HepG2 (cell line): ENCODE results near the gene CIAO3. TPM values are rescaled to one million over a fixed set of nuclear protein-coding genes. Genes with fewer than 3 reads are reported as not detected.

ENCODE experiments used
- ARID4A ChIP-seq: sonication (generic); formaldehyde crosslinking; IDR thresholded peaks from 2 replicates; pipeline ENCODE4 v1.5.0; 2020; ENCODE audit warnings: mild to moderate bottlenecking, missing genetic modification reagents, borderline replicate concordance
- FOSL1 ChIP-seq: sonication (generic); formaldehyde crosslinking; IDR thresholded peaks from 2 replicates; pipeline ENCODE4 v1.9.0; 2021; ENCODE audit warnings: missing genetic modification reagents, borderline replicate concordance
- HDAC6 ChIP-seq: fragments of 200-600 bp; sonication (generic); IDR thresholded peaks from 2 replicates; pipeline ENCODE4 v1.7.0; 2017; ENCODE audit warnings: mild to moderate bottlenecking, antibody characterized with exemption, low read length, low read depth
- MAX ChIP-seq: IDR thresholded peaks from 2 replicates; pipeline ENCODE4 v1.6.1; 2012; ENCODE audit warnings: inconsistent platforms
- MTA3 ChIP-seq: sonication (generic); formaldehyde crosslinking; IDR thresholded peaks from 2 replicates; pipeline ENCODE4 v1.4.0; 2020; ENCODE audit warnings: missing genetic modification reagents
- PBX2 ChIP-seq: IDR thresholded peaks from 2 replicates; pipeline ENCODE4 v1.6.1; 2016; ENCODE audit warnings: control low read depth
- POLR2A ChIP-seq, 2 experiments: IDR thresholded peaks; 2 replicates each; pipeline ENCODE4 v1.6.1; 2011; ENCODE audit warnings: low read depth in 2 of 2, low read length in 2 of 2, mild to moderate bottlenecking in 1 of 2, moderate library complexity in 1 of 2; ENCODE audit not compliant: insufficient read depth in 1 of 2
- RBM39 ChIP-seq: fragments of 200-400 bp; formaldehyde crosslinking; IDR thresholded peaks from one replicate; pipeline ENCODE4 v1.6.1; 2018; ENCODE audit warnings: antibody characterized with exemption, mild to moderate bottlenecking, low read depth, low read length; ENCODE audit not compliant: poor library complexity, severe bottlenecking
- RXRA ChIP-seq: sonication (generic); formaldehyde crosslinking; IDR thresholded peaks from 2 replicates; pipeline ENCODE4 v1.5.1; 2020; ENCODE audit warnings: missing genetic modification reagents
- SAP130 ChIP-seq: IDR thresholded peaks from 2 replicates; pipeline ENCODE4 v1.6.1; 2016; ENCODE audit warnings: low read depth
- SP140L ChIP-seq: sonication (generic); formaldehyde crosslinking; IDR thresholded peaks from 2 replicates; pipeline ENCODE4 v1.4.0; 2020; ENCODE audit warnings: missing genetic modification reagents, borderline replicate concordance
- YEATS2 ChIP-seq: sonication (generic); formaldehyde crosslinking; IDR thresholded peaks from 2 replicates; pipeline ENCODE4 v1.4.0; 2020; ENCODE audit warnings: missing genetic modification reagents, borderline replicate concordance
- ZNF292 ChIP-seq: sonication (generic); formaldehyde crosslinking; IDR thresholded peaks from 2 replicates; pipeline ENCODE4 v1.8.1; 2022; ENCODE audit warnings: mild to moderate bottlenecking, low read depth, missing genetic modification reagents, borderline replicate concordance
- ZNF446 ChIP-seq: sonication (generic); formaldehyde crosslinking; IDR thresholded peaks from 2 replicates; pipeline ENCODE4 v1.5.0; 2020; ENCODE audit warnings: mild to moderate bottlenecking, missing genetic modification reagents
- ZNF567 ChIP-seq: sonication (generic); formaldehyde crosslinking; IDR thresholded peaks from 2 replicates; pipeline ENCODE4 v1.8.1; 2023; ENCODE audit warnings: mild to moderate bottlenecking, missing genetic modification reagents, borderline replicate concordance
- ZNF589 ChIP-seq: sonication (generic); formaldehyde crosslinking; conservative IDR thresholded peaks from 2 replicates; pipeline ENCODE4 v1.8.0; 2022; ENCODE audit warnings: mild to moderate bottlenecking, moderate library complexity, missing genetic modification reagents
- ZNF674 ChIP-seq: sonication (generic); formaldehyde crosslinking; IDR thresholded peaks from 2 replicates; pipeline ENCODE4 v1.5.0; 2020; ENCODE audit warnings: low read depth, mild to moderate bottlenecking, missing genetic modification reagents
- ZNF800 ChIP-seq: sonication (generic); formaldehyde crosslinking; IDR thresholded peaks from 2 replicates; pipeline ENCODE4 v1.4.0; 2020; ENCODE audit warnings: missing genetic modification reagents
- polyA plus RNA-seq, 8 experiments: library from polyadenylated mRNA; depleted of rRNA in 3 of 8; stranded (reverse) in 7 of 8; unstranded in 1 of 8; fragments of >200 nt; fragmentation: Illumina TruSeq in 4 of 8; extraction: Trizol in 4 of 8; gene quantifications; 2 replicates each; pipeline versions ENCODE4 v1.2.1 to v1.2.3, GENCODE V29; 2011 to 2016; ENCODE audit warnings: low read depth in 4 of 8, missing spikeins in 1 of 8, mixed read lengths in 1 of 8; ENCODE audit not compliant: insufficient read depth in 1 of 8
- total RNA-seq, 5 experiments: library from RNA; depleted of rRNA; stranded (reverse); fragments of >200 nt; fragmentation: Illumina TruSeq; extraction: Trizol; gene quantifications; 2 replicates each; pipeline ENCODE4 v1.2.3, GENCODE V29; 2016; ENCODE audit warnings: low read depth in 1 of 5
- TF ChIP-seq, protein P1 (sequence below): sonication (generic); formaldehyde crosslinking; IDR thresholded peaks from 2 replicates; pipeline ENCODE4 v1.8.0; 2022; ENCODE audit warnings: mild to moderate bottlenecking, missing genetic modification reagents
- TF ChIP-seq, protein P2 (sequence below): sonication (generic); formaldehyde crosslinking; IDR thresholded peaks from 2 replicates; pipeline ENCODE4 v1.5.0; 2020; ENCODE audit warnings: missing genetic modification reagents, mild to moderate bottlenecking, borderline replicate concordance

CIAO3 gene
- total and polyA plus RNA-seq, 2 of the 13 experiments (the other 11 are each of a cell fraction or from before 2014, with no cell fraction given), result 21.7 to 25.0 TPM

DNA sequence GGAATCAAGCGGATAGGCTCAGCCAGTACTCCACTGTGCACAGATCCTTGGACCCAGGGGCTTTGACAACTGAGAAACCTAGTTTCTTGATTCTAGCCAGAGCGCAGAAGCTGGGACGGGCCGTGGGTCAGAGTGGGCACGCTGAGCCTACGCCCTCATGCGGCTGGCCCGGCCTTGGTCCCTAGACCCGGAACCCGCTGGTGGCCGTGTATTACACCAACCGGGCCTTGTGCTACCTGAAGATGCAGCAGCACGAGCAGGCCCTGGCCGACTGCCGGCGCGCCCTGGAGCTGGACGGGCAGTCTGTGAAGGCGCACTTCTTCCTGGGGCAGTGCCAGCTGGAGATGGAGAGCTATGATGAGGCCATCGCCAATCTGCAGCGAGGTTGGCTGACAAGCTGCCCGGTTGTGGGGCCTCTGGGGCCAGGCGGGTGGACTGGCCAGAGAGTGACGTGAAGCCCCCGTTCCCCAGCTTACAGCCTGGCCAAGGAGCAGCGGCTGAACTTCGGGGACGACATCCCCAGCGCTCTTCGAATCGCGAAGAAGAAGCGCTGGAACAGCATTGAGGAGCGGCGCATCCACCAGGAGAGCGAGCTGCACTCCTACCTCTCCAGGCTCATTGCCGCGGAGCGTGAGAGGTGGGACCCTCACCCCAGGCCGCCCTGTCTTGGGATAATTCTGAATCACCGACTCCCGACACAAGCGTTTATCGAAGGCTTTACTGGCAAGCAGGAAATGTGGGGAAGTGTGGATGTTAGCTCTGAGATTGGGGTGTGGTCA, 59.6 kb downstream of the CIAO3 start (continued):
- TF ChIP-seq ZNF446 (CRISPR knock-in tag) (no peak), RBM39 (peak; percentile 9), ZNF292 (CRISPR knock-in tag) (no peak), ZNF800 (CRISPR knock-in tag) (no peak), ZNF674 (CRISPR knock-in tag) (no peak), FOSL1 (CRISPR knock-in tag) (no peak), YEATS2 (no peak), MAX (no peak; the same call in 1 of the 2 replicates), HDAC6 (no peak), ZNF567 (CRISPR knock-in tag) (no peak), ZNF589 (CRISPR knock-in tag) (no peak), SP140L (CRISPR knock-in tag) (no peak), POLR2A (IDR thresholded peaks at IDR 0.05; ENCODE audit: insufficient read depth in 1 of 2, low read depth in 2 of 2, low read length in 2 of 2) (0 out of 4 replicates have a peak, but pooled peaks of 1 of the 2 experiments have one; percentile 18), RXRA (CRISPR knock-in tag) (no peak), SAP130 (CRISPR knock-in tag) (peak; percentile 84), ARID4A (0 out of 2 replicates have a peak, but pooled peaks have one; percentile 61), PBX2 (CRISPR knock-in tag) (no peak), MTA3 (CRISPR knock-in tag) (no peak)
- TF ChIP-seq, protein P1, sequence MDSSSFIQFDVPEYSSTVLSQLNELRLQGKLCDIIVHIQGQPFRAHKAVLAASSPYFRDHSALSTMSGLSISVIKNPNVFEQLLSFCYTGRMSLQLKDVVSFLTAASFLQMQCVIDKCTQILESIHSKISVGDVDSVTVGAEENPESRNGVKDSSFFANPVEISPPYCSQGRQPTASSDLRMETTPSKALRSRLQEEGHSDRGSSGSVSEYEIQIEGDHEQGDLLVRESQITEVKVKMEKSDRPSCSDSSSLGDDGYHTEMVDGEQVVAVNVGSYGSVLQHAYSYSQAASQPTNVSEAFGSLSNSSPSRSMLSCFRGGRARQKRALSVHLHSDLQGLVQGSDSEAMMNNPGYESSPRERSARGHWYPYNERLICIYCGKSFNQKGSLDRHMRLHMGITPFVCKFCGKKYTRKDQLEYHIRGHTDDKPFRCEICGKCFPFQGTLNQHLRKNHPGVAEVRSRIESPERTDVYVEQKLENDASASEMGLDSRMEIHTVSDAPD (CRISPR knock-in tag), result no peak
- TF ChIP-seq, protein P2, sequence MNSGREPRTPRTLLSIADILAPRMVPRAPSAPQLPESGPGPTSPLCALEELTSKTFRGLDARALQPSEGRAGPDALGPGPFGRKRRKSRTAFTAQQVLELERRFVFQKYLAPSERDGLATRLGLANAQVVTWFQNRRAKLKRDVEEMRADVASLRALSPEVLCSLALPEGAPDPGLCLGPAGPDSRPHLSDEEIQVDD (CRISPR knock-in tag), result peak; percentile 52; the same call in 1 of the 2 replicates
